ENCODE measurements around the gene OPRD1.
A peak's percentile ranks its signal among the peaks of the same experiment; 100 is the strongest.

OPRD1 gene

DNA sequence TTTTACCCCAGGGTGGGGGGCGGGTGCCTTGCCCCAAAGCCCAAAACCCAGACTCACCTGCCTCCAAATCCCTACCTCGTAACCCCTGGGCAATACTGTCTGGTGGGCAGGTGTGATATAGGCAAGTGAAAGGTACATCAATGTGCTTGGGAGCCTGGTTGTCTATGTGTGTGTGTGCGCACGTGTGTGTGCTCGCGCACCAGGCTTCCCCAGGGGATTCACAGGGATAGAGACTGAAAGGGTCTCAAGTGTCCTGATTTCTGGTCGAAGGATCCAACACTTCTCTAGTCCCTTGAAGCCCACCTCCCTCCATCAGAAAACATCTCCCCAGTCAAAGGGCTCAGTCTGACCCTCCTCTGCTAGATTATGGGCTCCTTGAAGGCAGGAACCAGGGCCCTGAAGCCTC, 73.5 kb downstream of the OPRD1 start:
- no peak for ATAC-seq
- no peak for TF ChIP-seq SNAI2 (CRISPR knock-in tag; IDR thresholded peaks at IDR 0.05)
- TF ChIP-seq CSDC2 (CRISPR knock-in tag; IDR thresholded peaks at IDR 0.05) = no peak
- no peak for TF ChIP-seq ZFP3 (CRISPR knock-in tag; IDR thresholded peaks at IDR 0.05)
- TF ChIP-seq CSRNP3 (CRISPR knock-in tag; IDR thresholded peaks at IDR 0.05) = no peak

GRCh38 chr1:28885977-28886730, 74.2 kb downstream of the OPRD1 start:
- no peak for ATAC-seq
- TF ChIP-seq SNAI2 (CRISPR knock-in tag; IDR thresholded peaks at IDR 0.05) (no peak), ZC3H10 (CRISPR knock-in tag; IDR thresholded peaks at IDR 0.05) (no peak), ZFP3 (CRISPR knock-in tag; IDR thresholded peaks at IDR 0.05) (no peak), TCF4 (CRISPR knock-in tag; IDR thresholded peaks at IDR 0.05; ENCODE audit: borderline replicate concordance) (no peak), TOX (CRISPR knock-in tag; IDR thresholded peaks at IDR 0.05; ENCODE audit: borderline replicate concordance) (no peak), ZNF8 (CRISPR knock-in tag; IDR thresholded peaks at IDR 0.05) (no peak), ARNTL (CRISPR knock-in tag; IDR thresholded peaks at IDR 0.05; ENCODE audit: borderline replicate concordance, low read depth) (no peak), RARB (CRISPR knock-in tag; IDR thresholded peaks at IDR 0.05) (no peak), PATZ1 (CRISPR knock-in tag; IDR thresholded peaks at IDR 0.05; ENCODE audit: borderline replicate concordance) (no peak), CSDC2 (CRISPR knock-in tag; IDR thresholded peaks at IDR 0.05) (no peak), ISL1 (CRISPR knock-in tag; IDR thresholded peaks at IDR 0.05) (no peak), CSRNP3 (CRISPR knock-in tag; IDR thresholded peaks at IDR 0.05) (no peak), ZNF70 (CRISPR knock-in tag; IDR thresholded peaks at IDR 0.05) (no peak)
- TF ChIP-seq, protein P1, sequence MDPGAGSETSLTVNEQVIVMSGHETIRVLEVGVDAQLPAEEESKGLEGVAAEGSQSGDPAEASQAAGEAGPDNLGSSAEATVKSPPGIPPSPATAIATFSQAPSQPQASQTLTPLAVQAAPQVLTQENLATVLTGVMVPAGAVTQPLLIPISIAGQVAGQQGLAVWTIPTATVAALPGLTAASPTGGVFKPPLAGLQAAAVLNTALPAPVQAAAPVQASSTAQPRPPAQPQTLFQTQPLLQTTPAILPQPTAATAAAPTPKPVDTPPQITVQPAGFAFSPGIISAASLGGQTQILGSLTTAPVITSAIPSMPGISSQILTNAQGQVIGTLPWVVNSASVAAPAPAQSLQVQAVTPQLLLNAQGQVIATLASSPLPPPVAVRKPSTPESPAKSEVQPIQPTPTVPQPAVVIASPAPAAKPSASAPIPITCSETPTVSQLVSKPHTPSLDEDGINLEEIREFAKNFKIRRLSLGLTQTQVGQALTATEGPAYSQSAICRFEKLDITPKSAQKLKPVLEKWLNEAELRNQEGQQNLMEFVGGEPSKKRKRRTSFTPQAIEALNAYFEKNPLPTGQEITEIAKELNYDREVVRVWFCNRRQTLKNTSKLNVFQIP (CRISPR knock-in tag; IDR thresholded peaks at IDR 0.05; ENCODE audit: borderline replicate concordance, low read depth) = no peak
- TF ChIP-seq, protein P2, sequence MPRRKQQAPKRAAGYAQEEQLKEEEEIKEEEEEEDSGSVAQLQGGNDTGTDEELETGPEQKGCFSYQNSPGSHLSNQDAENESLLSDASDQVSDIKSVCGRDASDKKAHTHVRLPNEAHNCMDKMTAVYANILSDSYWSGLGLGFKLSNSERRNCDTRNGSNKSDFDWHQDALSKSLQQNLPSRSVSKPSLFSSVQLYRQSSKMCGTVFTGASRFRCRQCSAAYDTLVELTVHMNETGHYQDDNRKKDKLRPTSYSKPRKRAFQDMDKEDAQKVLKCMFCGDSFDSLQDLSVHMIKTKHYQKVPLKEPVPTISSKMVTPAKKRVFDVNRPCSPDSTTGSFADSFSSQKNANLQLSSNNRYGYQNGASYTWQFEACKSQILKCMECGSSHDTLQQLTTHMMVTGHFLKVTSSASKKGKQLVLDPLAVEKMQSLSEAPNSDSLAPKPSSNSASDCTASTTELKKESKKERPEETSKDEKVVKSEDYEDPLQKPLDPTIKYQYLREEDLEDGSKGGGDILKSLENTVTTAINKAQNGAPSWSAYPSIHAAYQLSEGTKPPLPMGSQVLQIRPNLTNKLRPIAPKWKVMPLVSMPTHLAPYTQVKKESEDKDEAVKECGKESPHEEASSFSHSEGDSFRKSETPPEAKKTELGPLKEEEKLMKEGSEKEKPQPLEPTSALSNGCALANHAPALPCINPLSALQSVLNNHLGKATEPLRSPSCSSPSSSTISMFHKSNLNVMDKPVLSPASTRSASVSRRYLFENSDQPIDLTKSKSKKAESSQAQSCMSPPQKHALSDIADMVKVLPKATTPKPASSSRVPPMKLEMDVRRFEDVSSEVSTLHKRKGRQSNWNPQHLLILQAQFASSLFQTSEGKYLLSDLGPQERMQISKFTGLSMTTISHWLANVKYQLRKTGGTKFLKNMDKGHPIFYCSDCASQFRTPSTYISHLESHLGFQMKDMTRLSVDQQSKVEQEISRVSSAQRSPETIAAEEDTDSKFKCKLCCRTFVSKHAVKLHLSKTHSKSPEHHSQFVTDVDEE (CRISPR knock-in tag; IDR thresholded peaks at IDR 0.05) = no peak

DNA sequence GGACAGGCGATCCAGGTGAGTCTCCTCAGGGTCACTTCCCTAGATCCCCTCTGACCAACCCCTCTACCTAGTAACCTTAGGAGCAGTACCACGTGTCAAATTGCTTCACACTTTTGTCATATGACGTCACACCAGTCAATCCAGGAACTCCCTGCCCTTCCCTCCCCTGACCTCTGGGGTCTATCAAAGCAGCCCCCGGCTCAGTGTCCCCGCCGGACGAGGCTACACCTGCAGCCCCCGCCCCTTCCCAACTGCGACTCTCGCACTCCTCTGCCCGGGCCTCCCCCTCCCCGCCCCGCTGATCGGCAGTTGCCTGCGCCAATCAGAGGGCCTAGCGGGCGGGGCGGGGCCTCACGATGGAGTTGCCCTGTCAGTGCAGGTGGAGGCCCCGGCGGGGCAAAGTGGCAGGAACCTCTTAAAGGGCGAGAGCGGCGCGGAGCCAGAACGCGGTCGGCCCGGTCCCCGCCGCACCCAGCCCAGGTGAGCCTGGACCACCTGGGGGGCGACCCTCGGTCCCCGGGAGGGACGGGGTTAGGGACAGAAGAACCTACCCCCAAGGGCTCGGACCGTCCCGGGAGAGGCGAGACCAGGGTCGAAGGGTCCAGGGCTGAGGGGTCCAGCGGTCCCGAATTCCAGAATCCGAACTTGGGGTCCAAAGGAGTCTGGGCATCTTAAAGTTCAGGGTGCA, 74.9 kb downstream of the OPRD1 start:
- peak; percentile 86 for ATAC-seq
- TF ChIP-seq PPARA (CRISPR knock-in tag; IDR thresholded peaks at IDR 0.05; ENCODE audit: borderline replicate concordance) (no peak), ZFP30 (CRISPR knock-in tag; IDR thresholded peaks at IDR 0.05) (no peak), PATZ1 (CRISPR knock-in tag; IDR thresholded peaks at IDR 0.05; ENCODE audit: borderline replicate concordance) (no peak), GLIS3 (CRISPR knock-in tag; IDR thresholded peaks at IDR 0.05) (no peak), ZNF565 (CRISPR knock-in tag; conservative IDR thresholded peaks at IDR 0.05; ENCODE audit: low read depth) (no peak), RARB (CRISPR knock-in tag; IDR thresholded peaks at IDR 0.05) (no peak), OSR1 (CRISPR knock-in tag; IDR thresholded peaks at IDR 0.05) (no peak), ZC3H10 (CRISPR knock-in tag; IDR thresholded peaks at IDR 0.05) (no peak), TOX (CRISPR knock-in tag; IDR thresholded peaks at IDR 0.05; ENCODE audit: borderline replicate concordance) (no peak), CSDC2 (CRISPR knock-in tag; IDR thresholded peaks at IDR 0.05) (no peak), CREB5 (CRISPR knock-in tag; IDR thresholded peaks at IDR 0.05; ENCODE audit: low read depth) (no peak), SNAI2 (CRISPR knock-in tag; IDR thresholded peaks at IDR 0.05) (no peak)
- TF ChIP-seq, protein P1 (CRISPR knock-in tag; IDR thresholded peaks at IDR 0.05; ENCODE audit: borderline replicate concordance, low read depth) = no peak

Measured in SK-N-SH treated with all-trans-retinoic acid at 6 μM for 48 hours (cell line).